RWPE1 (cell line): ENCODE data around the gene HSD17B8.
A peak's percentile ranks its signal among the peaks of the same experiment; 100 is the strongest.

Experiments
- CTCF ChIA-PET: fragments of 350-600 bp; sonication (Branson Sonifier 250); formaldehyde crosslinking; extraction: SDS; loops from one replicate; lab custom pipeline; 2021; lab: Yijun Ruan, JAX
- POLR2A ChIA-PET: fragments of 400-600 bp; formaldehyde crosslinking; extraction: SDS; loops from one replicate; lab custom pipeline; 2020; ENCODE audit warnings: antibody characterized with exemption; ENCODE audit not compliant: low non-redundant PET; lab: Yijun Ruan, JAX
- DNase-seq: peaks from one replicate; pipeline ENCODE4 v3.0.0; 2012; ENCODE audit warnings: low spot score
- H3K27ac ChIP-seq: fragments of 450-650 bp; 2 replicates; pipeline ENCODE4 v1.5.1; 2017
- TF ChIP-seq, protein P1 (sequence below): fragments of 450-650 bp; conservative IDR thresholded peaks from 2 replicates; pipeline ENCODE4 v1.5.1; 2017; ENCODE audit warnings: low read depth, mild to moderate bottlenecking

The HSD17B8 gene

DNA sequence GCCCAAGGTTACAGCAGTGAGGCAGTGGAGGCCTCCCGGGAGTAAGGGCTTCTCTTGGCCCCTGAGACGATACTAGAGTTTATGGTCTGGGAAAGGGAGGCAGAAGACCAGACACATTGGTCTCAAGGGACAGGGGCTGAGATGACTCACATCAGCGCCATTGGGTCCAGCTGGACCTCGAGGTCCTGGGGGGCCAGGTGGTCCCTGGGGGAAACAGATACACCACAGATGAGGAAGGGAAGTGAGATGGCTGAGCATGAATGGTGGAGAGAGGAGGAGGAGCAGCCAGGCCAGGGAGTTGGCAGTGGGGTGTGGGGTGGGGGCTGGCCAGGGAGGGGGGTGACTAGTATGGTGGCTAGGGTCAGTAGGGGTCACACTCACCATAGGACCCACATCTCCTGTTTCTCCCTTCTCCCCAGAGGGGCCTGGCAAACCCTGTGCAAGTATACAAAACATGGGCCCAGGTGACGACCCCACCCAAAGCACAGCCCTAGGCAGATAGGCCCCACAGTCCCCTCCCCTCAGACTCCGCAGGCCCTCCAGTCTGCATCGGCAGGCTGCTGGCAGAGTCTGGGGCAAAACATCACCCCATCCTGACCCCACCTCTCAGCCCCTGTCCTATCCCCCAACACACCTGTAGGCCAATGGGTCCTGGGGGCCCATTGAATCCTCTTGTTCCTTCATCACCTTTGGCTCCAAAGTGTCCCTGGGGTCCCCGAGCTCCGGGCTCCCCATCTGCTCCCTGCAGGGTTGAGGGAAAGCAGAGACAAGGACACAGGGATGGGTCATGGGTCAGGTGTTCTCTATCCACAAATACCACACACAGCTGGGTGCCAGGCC, 34.1 kb upstream of the HSD17B8 start:
- POLR2A ChIA-PET: no interaction called here
- no peak for DNase-seq
- TF ChIP-seq, protein P1, sequence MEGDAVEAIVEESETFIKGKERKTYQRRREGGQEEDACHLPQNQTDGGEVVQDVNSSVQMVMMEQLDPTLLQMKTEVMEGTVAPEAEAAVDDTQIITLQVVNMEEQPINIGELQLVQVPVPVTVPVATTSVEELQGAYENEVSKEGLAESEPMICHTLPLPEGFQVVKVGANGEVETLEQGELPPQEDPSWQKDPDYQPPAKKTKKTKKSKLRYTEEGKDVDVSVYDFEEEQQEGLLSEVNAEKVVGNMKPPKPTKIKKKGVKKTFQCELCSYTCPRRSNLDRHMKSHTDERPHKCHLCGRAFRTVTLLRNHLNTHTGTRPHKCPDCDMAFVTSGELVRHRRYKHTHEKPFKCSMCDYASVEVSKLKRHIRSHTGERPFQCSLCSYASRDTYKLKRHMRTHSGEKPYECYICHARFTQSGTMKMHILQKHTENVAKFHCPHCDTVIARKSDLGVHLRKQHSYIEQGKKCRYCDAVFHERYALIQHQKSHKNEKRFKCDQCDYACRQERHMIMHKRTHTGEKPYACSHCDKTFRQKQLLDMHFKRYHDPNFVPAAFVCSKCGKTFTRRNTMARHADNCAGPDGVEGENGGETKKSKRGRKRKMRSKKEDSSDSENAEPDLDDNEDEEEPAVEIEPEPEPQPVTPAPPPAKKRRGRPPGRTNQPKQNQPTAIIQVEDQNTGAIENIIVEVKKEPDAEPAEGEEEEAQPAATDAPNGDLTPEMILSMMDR: no peak
- no peak overlapping the region for H3K27ac ChIP-seq
- CTCF ChIA-PET: no interaction called here

DNA sequence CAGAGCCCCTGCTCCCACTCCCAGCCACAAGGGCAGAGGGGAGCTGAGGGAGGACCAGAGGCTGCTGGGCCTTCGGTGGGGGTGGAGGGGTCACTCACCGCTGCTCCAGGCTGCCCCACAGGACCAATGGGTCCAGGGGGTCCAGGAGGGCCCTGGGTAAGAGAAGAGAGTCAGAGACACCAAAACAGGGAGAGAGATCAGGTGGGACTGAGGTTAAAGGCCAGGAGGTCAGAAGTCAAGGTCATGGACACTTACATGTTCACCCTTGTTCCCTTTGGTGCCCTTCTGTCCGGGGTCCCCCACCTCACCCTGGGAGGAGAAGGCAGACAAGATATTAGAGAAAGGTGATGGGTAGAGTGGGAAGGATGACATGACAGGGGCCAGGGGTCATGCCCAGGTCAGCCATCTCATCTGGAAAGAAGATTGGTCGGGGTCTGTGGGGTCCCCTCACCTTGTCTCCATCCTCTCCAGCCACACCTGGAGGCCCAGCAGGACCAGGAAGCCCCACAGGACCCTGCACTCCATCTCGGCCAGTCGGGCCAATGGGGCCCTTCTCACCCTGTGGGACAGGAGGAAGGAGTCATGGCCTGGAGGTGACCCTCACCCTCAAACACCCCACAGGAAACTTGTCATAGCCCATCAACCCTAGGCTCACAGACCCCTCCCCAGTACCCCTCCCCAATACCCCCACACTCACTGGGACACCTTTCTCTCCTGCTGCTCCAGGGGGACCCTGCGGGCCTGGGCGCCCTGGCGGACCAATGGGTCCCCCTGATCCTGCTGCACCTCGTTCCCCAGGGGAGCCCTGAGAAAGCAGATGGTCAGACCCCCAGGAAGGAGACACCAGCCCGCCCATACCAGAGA, 33.2 kb upstream of the HSD17B8 start:
- POLR2A ChIA-PET: no interaction called here
- TF ChIP-seq, protein P1: no peak
- H3K27ac ChIP-seq: no peak overlapping the region
- DNase-seq: no peak
- CTCF ChIA-PET: interaction anchor here (1.4 kb wide), 1 partner anchor 11 kb away, joined by 18 read pairs; no protein-coding TSS in a partner anchor

DNA sequence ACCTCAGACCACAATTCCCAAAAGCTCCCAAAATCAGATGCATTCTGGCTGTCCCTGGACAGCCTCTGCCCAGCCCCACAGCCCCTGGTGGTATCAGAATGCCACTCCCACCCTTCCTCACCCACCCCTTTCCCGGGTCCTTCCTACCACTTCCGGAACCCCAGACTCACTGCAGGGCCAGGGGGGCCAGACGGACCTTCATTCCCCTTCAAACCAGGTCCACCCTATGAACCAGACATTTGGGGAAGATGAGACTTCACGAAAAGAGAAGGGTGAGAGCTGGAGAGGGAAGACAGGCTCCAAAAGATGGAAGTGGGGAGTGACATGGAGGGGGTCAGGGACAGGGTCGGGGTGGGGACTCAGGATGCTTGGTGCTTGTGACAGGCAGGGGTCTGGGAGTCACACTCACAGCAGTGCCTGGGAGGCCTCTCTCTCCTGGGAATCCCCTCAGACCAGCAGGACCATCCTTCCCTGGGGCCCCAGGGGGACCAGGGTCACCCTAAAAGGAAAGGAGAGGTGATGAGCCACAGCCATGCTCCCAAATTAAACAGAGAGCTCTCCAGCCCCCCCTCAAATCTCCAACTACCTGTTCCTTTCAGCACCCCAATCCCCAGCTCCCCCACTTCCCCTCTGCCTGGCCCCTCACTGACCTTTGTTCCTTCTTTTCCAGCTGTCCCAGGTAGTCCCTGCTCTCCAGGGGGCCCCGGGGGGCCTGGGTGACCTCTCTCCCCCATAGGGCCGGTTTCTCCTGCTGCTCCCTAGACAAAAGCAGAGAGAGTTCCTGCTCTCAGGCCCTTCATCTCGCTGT, 32.4 kb upstream of the HSD17B8 start:
- ChIA-PET POLR2A (no interaction called here), CTCF (interaction anchor here (0.5 to 2.1 kb wide), 16 partner anchors 8 to 759 kb away, joined by 3 to 18 read pairs (median 4); no protein-coding TSS in a partner anchor)

DNA sequence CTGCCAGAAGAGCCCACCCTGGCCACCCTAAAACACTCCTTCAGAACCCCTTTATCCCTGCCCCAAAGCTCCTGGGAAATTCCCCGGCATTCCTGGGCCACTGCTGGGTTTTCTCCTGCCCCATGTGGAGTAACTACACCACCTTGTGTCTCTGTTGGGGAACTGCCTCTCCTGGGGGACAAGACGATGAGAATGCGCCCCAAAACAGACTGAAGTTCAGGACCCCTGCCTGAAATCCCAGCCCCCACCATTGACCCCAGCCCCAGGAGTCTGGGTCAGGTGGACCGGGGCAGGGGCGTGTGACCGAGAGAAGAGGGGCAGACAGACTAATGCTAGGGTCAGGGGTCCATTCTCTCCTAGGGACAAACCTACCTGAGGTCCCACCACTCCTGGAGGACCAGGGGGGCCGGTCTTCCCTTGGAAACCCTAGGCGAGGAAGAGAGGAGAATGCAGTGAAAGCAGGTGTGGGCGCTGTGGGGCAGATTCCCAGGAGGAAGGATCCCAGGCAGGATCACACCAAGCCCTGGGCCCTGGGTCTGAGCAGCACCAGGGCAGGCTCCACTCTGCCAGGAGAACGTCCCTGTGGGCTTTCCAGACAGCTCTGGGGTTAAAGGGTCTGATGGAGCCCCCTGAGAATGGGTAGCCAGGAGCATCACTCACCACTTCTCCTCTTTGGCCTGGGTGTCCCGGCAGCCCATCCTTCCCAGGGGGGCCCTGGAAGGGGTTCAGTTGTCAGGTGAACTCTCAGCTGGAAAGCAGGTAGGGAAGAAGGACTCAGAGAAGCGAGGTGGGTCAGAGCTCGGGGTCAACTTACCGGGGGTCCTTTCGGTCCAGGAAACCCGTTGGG, 31.5 kb upstream of the HSD17B8 start:
- TF ChIP-seq, protein P1: peak; percentile 65
- ChIA-PET POLR2A (no interaction called here), CTCF (interaction anchor here (0.5 to 2.1 kb wide), 20 partner anchors 8 to 172 kb away, joined by 3 to 18 read pairs (median 4); no protein-coding TSS in a partner anchor)
- no peak overlapping the region for H3K27ac ChIP-seq
- DNase-seq: peak; percentile 73

More for the DNA sequence above, 32.4 kb upstream of the HSD17B8 start:
- TF ChIP-seq, protein P1: no peak
- no peak overlapping the region for H3K27ac ChIP-seq
- no peak for DNase-seq

DNA sequence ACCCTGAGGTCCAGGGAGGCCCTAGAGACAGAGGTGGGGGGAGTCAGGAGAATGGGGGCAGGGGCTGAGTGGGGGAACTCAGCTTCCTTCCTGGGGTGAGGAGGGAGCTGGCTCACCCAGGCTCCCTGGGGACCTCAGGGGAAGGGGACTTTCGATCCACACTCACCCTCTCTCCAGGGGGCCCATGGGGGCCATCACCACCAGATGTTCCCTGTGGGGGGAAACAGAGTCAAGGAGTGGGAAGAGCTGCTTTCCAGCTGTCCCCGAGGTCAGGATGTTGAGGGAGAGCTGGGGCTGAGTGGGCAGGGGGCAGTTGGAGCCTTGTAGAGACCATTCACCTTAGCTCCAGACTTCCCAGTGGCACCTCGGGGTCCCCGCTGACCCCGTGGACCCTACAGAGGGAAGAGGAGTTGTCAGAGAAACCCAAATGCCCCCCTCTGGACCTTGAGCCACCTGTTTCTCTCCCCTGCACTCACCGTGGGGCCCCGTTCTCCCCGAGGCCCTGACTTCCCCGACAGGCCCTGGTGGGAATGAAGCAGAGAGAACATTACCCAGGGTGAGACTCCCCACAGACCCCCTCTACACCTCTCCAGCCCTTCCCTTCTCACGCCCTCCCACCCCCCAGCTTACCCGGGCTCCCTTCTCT, 30.8 kb upstream of the HSD17B8 start:
- no peak for DNase-seq
- no peak overlapping the region for H3K27ac ChIP-seq
- TF ChIP-seq, protein P1: no peak
- ChIA-PET POLR2A (no interaction called here), CTCF (interaction anchor here (0.6 to 2.1 kb wide), 9 partner anchors 9 to 161 kb away, joined by 3 to 15 read pairs (median 5); no protein-coding TSS in a partner anchor)
